Endothelial cell (in vitro differentiated cells): ENCODE measurements around the gene ADAMTS12. TPM values are rescaled to one million over a fixed set of nuclear protein-coding genes. Genes with fewer than 3 reads are reported as not detected.

Experiments used
- DNase-seq: peaks from one replicate; pipeline ENCODE4 v3.0.0; 2021; ENCODE audit warnings: low spot score
- H3K27ac Mint-ChIP-seq: one replicate; pipeline ENCODE4 v1.8.0; 2021; ENCODE audit warnings: mixed read lengths, inconsistent platforms; ENCODE audit not compliant: unreplicated experiment
- H3K27me3 Mint-ChIP-seq: one replicate; pipeline ENCODE4 v1.8.0; 2021; ENCODE audit warnings: mild to moderate bottlenecking, moderate library complexity, mixed read lengths, inconsistent platforms; ENCODE audit not compliant: unreplicated experiment
- H3K36me3 Mint-ChIP-seq: one replicate; pipeline ENCODE4 v1.8.0; 2021; ENCODE audit warnings: mild to moderate bottlenecking, low read depth, mixed read lengths, inconsistent platforms; ENCODE audit not compliant: unreplicated experiment
- H3K4me1 Mint-ChIP-seq: one replicate; pipeline ENCODE4 v1.8.0; 2021; ENCODE audit warnings: mild to moderate bottlenecking, mixed read lengths, inconsistent platforms; ENCODE audit not compliant: unreplicated experiment
- H3K4me3 Mint-ChIP-seq: one replicate; pipeline ENCODE4 v1.8.0; 2021; ENCODE audit warnings: mild to moderate bottlenecking, mixed read lengths, inconsistent platforms; ENCODE audit not compliant: unreplicated experiment
- H3K9me3 Mint-ChIP-seq: one replicate; pipeline ENCODE4 v1.8.0; 2021; ENCODE audit warnings: mixed read lengths, inconsistent platforms; ENCODE audit not compliant: unreplicated experiment
- CTCF ChIP-seq: fragments of 200-600 bp; sonication (generic); IDR thresholded peaks from one replicate; pipeline ENCODE4 v1.5.0; 2021; ENCODE audit warnings: antibody characterized with exemption; ENCODE audit not compliant: unreplicated experiment
- total RNA-seq: library from RNA; stranded (reverse); fragmentation: NEBNext Ultra II Directional; extraction: Animal tissue kit (Norgen Biotek cat#: 25700); gene quantifications from one replicate; pipeline ENCODE4 v1.2.1, GENCODE V29; 2021; ENCODE audit not compliant: unreplicated experiment

The ADAMTS12 gene
- total RNA-seq, 1 donor from 2014 or later = 9.8 TPM

GRCh38 chr5:33832404-33833236 is 59.2 kb downstream of the ADAMTS12 start:
- Mint-ChIP-seq H3K27me3 (no peaks in the 10 kb centered on the region), H3K27ac (no peak overlapping the region), H3K9me3 (no peaks in the 10 kb centered on the region), H3K36me3 (no peaks in the 10 kb centered on the region), H3K4me3 (no peak overlapping the region), H3K4me1 (no peaks in the 10 kb centered on the region)
- DNase-seq = no peak
- no peak for TF ChIP-seq CTCF

GRCh38 chr5:33831041-33831440 is 60.7 kb downstream of the ADAMTS12 start:
- Mint-ChIP-seq H3K27ac (no peak overlapping the region), H3K27me3 (no peaks in the 10 kb centered on the region), H3K4me1 (no peaks in the 10 kb centered on the region), H3K36me3 (no peaks in the 10 kb centered on the region), H3K9me3 (no peaks in the 10 kb centered on the region), H3K4me3 (no peak overlapping the region)
- TF ChIP-seq CTCF = no peak
- DNase-seq = no peak

GRCh38 chr5:33829430-33829829 is 62.4 kb downstream of the ADAMTS12 start:
- H3K4me1 Mint-ChIP-seq = no peaks in the 10 kb centered on the region
- H3K27ac Mint-ChIP-seq = no peak overlapping the region
- TF ChIP-seq CTCF = no peak
- no peaks in the 10 kb centered on the region for H3K9me3 Mint-ChIP-seq
- H3K36me3 Mint-ChIP-seq = no peaks in the 10 kb centered on the region
- no peak for DNase-seq
- no peaks in the 10 kb centered on the region for H3K27me3 Mint-ChIP-seq
- H3K4me3 Mint-ChIP-seq = no peak overlapping the region

- no peak for TF ChIP-seq CTCF
- Mint-ChIP-seq H3K4me1 (no peaks in the 10 kb centered on the region), H3K36me3 (no peaks in the 10 kb centered on the region), H3K4me3 (no peak overlapping the region), H3K9me3 (no peaks in the 10 kb centered on the region), H3K27me3 (no peaks in the 10 kb centered on the region), H3K27ac (no peak overlapping the region)
- DNase-seq = no peak
Observed at GRCh38 chr5:33828626-33829308, 63.0 kb downstream of the ADAMTS12 start.

- Mint-ChIP-seq H3K4me3 (no peak overlapping the region), H3K27ac (no peak overlapping the region)
- no peak for DNase-seq
Observed at GRCh38 chr5:33827885-33828284, 63.9 kb downstream of the ADAMTS12 start.

More at GRCh38 chr5:33827885-33828284, 63.9 kb downstream of the ADAMTS12 start:
- no peaks in the 10 kb centered on the region for H3K4me1 Mint-ChIP-seq
- H3K9me3 Mint-ChIP-seq = no peaks in the 10 kb centered on the region
- no peaks in the 10 kb centered on the region for H3K27me3 Mint-ChIP-seq
- no peaks in the 10 kb centered on the region for H3K36me3 Mint-ChIP-seq
- TF ChIP-seq CTCF = no peak
